HG03558 (cell line): ENCODE results near the gene KCNQ2.

Experiments
- ATAC-seq: cut with Tn5 transposase; IDR thresholded peaks from one replicate; pipeline ENCODE4 v1.9.1; 2021; ENCODE audit warnings: moderate number of reproducible peaks; ENCODE audit not compliant: unreplicated experiment; ENCODE audit errors: extremely low read depth

Gene KCNQ2

GRCh38 chr20:63422653-63423052 lies 49.8 kb downstream of the KCNQ2 start:
- no peak for ATAC-seq

GRCh38 chr20:63421913-63422312 lies 50.5 kb downstream of the KCNQ2 start:
- ATAC-seq, result no peak

DNA sequence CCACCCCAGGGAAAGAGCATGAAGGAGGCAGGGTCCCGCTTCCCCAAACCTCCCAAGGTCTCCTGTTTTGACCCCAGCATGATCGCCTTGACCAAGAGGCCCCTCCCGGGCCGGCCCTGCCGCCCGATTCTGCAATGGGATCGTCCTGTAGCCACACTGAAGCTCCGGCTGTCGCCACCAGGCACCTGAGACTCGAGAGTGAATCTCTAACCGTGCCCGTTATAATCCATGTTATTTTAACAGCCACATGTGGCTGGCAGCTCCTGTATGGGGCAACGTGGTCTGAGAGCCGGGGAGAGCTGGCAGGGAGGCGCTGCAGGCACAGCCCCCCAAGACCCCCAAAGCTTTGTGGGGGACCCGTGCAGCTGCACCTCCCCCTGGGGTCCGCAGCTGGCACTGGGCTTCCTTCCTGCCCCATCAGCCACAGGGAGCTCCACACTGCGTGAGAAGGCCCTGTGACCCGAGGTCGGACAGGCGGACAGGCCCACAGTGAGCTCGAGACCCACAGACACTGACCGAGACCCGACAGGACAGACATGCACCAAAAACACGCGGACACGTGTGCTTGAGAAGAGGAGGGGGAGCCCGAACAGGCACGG lies 51.3 kb downstream of the KCNQ2 start:
- ATAC-seq, result no peak

- ATAC-seq, result no peak
These were observed 51.9 kb downstream of the KCNQ2 start for GRCh38 chr20:63420359-63421093.

DNA sequence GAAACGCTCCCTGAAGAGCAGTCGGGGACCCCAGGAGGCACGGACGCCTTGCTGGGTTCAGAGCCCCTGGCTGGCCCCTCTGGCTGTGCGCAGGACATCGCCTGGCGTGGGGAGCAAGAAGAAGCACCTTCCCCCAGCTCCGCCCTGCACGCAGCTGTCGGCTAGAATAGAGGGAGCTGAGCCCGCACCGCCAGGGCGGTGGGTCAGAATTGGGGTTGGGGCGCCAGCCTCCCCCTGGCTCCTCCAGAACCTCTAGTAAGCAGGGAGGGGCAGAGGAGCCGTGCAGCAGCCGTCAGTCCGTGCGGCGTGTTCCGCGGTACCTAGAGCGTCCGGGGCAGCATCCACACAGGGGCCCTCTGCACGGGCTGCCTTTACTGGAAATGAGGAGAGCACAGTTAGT lies 53.2 kb downstream of the KCNQ2 start:
- ATAC-seq, result no peak

- no peak for ATAC-seq
These were observed 53.8 kb downstream of the KCNQ2 start for GRCh38 chr20:63418617-63419016.

GRCh38 chr20:63417738-63418120 lies 54.7 kb downstream of the KCNQ2 start:
- no peak for ATAC-seq

DNA sequence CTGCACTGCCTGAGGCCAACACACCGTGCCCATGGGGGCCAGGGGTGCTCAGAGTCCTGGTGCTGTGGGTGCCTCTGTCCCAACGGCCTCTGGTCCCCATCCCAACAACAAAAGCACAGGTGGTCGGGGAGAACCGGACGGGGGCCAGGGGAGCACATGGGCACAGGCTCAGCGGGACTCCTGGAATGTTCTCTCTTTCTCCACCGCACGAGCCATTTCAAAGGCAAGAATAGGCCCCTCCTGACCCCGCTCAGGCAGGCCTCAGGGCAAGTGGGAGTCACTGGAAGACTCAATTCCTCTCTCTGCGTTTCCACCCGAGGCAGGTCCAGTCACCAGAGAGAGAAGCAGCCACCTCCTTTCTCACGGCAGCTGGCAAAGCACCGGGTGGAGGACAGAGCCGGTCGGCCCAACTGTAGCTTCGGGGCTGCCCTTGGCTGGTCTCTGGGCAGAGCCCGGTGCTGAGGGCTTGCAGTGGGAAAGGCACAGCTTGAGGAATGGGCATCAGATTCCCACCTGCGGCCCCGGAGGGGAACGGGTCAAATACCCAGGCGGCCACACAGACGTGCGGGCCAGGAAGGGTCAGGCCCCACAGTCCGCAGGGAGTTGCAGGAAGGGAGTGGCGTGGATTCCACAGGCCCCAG lies 55.2 kb downstream of the KCNQ2 start:
- ATAC-seq, result no peak

DNA sequence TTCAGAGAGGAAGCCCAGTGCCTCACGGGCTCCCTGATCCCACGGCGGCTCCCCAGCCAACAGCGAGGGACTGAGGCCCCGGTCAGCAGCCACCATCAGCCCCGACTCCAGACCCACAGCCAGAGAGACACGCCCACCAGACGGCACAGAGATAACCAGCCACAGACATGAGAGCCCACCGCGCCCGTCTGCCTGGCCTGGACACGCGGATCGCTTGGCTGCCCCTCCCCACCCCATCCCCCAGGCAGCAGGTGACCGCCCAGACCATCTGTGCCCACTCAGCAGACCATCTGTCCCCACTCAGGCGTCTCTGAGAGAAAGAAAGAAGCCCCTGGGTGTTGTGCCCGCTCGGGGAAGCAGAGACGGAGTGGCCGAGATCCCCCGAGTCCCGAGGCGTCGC lies 55.8 kb downstream of the KCNQ2 start:
- no peak for ATAC-seq

GRCh38 chr20:63415647-63416391 lies 56.6 kb downstream of the KCNQ2 start:
- no peak for ATAC-seq

DNA sequence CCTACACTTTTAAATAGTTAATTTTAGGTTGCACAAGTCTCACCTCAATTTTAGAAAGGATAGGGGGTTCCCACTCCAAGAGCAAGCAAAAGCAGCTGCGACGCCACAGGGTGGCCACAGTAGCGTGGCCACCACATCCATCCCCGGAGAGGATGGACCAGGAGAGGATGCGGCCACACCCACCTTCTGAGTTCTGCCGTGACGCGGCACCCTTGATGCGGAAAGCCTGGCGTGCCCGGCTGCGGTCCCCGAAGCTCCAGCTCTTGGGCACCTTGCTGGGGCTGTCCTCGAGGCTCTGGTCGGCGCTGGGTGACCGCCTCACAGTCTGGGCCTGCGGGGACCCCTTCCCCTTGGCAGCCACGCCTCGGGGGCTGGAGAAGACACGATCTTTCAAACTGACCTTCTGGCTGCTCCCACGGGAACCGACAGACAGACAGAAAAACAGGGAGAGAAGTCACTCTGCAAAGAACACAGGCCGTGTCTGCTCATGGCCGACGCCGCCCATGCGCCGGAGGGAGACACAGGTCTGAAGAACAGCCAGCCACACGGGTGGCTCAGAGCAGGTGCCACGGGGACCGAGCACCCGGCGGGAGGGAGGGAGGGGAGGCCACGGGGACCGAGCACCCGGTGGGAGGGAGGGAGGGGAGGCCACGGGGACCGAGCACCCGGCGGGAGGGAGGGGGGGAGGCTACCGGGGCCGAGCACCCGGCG lies 57.6 kb downstream of the KCNQ2 start:
- ATAC-seq, result no peak

DNA sequence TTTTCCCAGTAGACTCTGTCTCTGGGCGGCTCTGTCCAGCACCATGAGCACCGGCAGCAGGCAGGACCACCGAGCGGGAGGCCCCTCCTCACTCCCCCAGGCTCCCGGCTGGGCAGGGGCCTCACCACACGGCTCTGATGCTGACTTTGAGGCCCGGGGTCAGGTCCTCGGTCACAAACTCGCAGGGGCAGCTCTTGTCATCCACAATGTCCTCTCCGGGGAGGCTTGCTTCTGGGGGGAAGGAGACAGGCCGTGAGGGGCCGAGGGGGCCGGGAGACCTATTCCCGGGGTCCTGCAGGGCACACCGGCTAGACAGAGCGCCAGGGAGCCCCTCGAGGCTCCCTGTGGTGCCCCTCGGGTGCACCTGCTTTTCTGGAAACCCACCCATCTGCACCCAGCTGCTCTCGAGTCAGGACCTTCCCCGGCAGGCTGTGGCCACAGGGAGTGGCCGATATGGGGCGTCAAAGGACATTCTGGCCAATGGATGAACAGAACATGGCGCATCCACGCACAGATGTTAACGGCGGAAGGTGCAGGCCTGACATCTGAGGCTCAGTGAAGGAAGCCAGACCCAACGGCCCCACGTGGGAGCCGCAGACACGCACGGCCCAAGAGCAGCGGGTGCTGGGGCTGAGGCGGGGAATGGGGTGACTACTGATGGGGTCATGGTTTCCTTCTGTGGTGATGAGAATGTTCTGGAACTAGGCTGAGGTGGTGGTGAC lies 58.3 kb downstream of the KCNQ2 start:
- no peak for ATAC-seq

DNA sequence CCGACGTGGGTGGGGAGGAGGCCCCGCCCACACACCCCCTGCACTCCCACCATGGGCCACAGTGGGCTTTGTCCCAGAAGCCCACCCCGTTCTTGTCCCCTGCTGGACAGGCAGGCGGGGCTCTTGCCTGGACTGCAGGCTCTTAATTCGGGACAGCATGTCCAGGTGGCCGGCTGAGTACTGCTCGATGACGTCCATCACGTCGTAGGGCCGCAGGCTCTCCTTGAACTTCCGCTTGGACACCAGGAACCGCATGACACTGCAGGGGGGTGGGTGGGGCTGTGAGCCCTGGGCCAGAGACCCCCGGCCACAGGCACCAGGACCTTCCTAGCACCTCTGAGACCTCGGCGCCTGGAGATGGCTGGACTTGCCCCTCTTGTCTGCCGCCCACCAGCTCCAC lies 59.1 kb downstream of the KCNQ2 start:
- ATAC-seq, result no peak

DNA sequence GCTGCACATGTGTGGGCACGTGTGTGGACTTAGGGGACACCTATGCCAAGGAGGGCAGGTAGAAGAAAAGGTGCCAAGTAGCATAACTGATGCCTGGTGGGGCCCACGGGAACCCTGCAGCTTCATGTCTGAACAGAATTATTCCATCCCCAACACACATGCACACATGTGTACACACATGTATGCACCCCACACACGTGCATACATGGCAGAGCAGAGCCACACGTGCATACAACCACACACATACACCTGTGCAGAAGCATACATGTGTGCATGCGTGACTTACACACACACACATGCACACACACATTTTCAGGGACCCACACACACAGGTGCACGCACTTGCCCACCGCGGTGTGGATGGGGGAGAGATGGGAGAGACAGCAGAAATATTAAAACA lies 59.6 kb downstream of the KCNQ2 start:
- no peak for ATAC-seq

GRCh38 chr20:63411898-63412631 lies 60.4 kb downstream of the KCNQ2 start:
- no peak for ATAC-seq

DNA sequence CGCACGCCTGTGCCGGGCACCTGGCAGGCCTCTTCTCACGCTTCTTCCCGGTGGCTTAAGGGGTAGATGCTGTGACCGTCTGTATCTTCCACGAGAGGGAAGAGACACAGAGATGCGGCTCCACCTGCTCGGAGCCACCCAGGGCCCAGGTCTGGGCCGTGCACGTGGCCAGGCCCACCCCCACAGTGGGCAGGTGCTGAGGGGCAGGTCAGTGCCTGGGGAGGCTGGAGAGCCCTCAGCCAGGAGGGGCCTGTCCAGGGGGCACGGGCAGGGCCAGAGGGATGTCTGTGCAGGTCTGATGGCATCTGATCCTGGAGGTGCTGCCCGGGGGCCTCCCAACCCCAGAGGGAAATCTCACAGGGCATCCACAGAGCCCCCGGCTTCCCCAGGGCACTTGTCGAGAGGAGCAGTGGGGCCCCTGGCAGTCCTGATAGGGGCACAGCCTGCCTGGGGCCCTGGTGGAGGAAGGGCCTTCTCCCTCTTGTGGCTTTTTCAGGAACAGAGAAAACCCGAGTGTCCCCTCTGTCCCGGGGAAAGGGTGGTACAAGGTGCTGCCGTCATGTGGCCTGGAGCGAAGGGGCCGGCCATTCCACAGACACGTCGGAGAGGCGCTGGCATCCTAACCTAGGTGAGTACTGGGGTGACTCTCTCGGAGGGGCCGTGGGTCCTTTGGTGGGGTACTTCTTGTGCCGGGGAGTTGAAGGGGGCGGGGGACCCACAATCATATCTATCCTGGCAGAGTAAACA lies 61.1 kb downstream of the KCNQ2 start:
- no peak for ATAC-seq

- no peak for ATAC-seq
These were observed 62.5 kb downstream of the KCNQ2 start for GRCh38 chr20:63409834-63410435.
